NCI-H1092 treated with DMSO at 0.1 percent for 48 hours (cell line): ENCODE data around the gene DDHD1.
A peak's percentile ranks its signal among the peaks of the same experiment; 100 is the strongest.
"Not testable (repeated sequence)": the region's sequence is repeated elsewhere in the genome, so short reads cannot be mapped to it uniquely, and the experiment has no call there.

Experiments
- DNase-seq: peaks from one replicate; lab custom pipeline; 2025; lab: John Stamatoyannopoulos, UW

Gene DDHD1

DNA sequence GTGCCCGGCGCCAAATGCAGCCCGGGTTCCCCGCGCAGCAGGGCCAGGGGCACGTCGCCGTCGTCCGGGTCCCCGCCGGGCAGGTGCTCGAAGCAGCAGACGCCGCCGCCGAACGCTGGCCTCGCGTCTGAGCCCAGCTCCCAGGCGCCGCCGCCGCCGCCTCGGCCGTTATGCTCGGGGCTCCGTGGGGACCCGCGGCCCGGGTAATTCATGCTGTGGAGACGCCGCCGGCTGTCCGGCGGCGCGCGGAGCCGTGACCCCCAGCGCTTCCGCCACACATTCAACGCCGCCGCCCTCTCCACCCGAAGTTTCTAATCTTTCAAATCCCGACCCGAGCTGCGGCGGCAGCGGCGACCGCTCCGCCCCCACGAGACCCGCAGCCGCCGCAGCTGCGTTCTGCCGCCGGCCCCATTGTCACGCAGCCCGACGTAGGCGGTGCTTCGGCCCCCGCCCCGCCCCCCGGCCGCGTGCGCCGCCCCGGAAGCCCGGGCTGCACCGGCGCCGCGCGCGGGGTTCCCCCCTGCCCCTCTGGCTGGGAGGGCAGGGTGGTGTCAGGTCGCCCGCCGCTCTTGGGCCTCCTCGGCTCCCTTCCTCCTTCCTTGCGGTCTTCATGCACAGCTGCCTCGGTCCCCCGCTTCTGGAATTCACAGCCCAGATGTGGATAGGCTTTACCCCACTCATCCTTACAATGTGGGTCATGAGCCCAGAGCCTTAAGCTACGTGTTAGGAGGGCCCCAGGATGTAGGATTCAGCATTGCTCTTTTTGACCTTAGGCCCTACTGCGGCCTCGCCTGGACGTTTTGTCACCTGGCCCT lies at the start of gene DDHD1:
DDHD1 (minus strand) TSS at position 437 of the 815 bp plus-strand sequence; CDS start at position 212, 225 bp downstream.
- peak; percentile 86 for DNase-seq

DNA sequence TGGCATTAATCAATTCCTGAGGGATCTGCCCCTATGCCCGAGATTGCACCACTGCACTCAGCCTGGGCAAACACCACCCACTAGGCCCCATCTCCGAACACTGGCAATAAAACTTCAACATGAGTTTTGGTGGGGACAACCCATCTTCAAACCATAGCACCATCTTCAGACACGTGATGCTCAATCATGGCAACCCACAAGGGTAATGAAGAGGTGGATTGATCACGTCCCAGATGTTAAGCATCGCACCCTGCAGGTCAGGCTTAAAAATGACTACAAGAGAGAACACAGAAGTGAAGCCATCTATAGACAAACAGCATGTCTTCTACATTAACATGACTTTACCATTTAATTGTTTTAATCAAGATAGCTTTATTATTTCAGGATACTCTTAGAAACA lies 42.8 kb upstream of the DDHD1 start:
- no peak for DNase-seq

DNA sequence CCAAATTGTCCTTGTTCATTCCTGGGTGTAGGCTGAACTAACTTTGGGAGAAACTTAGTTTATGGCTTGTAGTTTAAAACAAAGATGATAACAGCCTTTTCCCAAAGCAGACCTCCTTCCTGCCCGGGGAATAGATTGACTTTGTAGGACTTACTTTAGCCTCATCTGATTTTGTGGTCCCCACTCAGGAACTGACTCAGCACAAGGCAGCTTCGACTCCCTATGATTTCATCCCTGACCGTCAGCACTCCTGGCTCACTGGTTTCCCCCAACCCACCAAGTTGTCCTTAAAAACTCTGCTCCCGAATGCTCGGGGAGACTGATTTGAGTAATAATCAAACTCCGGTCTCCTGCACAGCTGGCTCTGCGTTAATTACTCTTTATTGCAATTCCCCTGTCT lies 40.1 kb upstream of the DDHD1 start:
- no peak for DNase-seq

DNA sequence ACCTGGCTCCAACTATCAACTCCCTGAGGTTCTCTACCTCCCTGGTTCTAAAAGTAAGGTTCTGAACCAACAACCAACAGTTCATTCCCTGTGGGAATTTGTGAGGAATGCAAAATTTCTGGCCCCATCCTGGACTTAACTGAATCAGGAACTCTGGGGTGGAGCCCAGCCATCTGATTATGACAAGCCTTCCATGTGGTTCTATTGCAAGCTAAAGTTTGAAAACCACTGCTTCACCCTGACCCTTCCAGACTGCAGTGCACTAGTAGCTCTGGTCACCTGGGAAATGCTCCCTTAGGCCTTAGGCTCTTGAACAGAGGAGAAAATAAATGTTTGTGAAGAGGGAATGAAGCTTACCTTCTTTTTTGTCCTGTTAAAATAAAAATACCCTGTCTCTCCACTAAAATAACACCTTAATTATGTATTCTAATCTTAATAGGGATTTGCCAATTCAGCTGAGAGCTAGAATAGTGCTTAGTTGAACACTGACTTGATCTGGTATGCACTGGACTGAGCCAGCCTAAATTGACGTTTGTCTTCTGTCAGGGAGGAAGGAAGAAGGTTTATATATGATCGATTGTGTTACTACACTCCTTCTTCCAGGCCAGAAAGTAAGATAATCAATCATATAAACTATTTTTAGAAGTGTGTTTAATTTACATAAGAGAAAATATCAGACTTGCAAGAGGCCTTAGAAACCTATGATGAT lies 39.1 kb upstream of the DDHD1 start:
- no peak for DNase-seq

DNA sequence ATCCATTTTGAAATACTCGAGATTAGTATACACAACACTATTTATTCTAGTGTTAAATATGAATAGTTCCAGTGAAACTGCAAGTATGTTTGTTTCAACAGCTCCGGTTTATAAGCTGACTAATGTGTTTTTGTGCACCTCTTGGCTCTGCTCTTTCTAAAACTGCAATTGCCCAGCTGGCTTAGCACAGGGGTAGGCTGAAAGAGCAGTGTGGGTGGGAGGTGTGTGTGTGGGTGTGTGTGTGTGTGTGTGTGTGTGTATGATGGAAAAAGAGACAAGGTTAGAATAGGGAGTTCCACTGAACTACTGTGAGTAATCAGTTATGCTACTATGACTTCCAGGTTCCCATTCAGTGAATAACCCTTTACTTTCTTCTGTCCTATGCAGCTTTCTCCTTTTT lies 37.8 kb upstream of the DDHD1 start:
- no peak for DNase-seq

DNA sequence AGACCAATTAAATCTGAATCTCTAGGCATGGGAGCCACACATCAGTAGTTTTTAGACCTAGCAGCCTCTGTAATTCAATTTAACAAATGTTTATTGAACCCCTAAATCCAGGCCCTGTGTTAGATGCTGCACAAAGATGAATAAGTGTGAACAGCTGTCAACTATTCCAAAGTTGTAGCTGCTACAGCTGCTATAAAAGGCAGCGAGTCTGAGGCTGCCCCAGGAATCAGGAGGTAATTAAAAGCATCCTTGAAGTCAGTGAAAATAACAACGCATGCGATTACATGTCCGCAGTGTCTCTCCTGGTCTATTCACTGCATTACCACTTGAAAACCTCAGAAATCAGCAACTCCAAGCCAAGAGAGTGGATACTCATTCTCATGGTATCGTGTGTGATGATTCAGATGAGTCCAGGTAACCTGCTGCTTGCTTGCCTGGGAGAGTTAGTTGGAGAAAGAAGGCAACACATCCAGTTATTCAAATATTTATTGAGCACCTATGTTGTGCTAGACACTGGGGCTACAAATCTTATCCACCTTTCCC lies 34.9 kb upstream of the DDHD1 start:
- no peak for DNase-seq

DNA sequence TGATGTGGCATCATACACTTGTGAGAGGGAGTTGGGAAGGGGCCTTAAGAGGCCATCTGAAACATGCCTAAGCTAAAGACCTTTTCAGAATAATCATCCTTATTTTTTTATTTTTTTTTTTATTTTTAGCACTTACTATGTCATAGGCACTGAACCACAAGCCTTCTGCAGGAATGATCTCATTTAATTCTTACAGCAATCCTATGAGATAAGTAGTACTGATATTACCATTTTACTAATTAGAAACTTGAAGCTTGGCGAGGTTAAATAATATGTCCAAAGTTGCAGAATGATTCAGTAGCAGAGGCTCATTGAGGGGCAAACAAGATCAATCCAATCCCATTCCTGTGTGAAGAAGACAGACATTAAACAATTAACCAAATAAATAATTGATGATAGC lies 33.4 kb upstream of the DDHD1 start:
- DNase-seq = no peak

DNA sequence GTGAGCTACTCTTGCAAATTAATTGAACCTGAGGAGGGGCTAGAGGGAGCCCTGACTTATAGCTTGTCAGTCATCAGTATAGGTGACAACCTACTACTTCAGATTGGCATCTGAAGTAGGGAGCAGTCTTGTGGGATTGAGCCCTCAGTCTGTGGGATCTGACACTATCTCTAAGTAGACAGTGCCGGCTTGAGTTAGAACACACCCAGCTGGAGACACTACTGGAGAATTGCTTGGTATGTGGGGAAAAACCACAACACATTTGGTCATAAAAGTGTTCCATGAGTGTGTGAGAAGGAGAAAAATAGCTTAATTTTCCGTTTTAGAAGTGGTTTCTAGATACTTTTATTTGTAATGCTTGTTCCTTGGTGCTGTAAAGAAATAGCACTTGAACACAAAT lies 30.5 kb upstream of the DDHD1 start:
- no peak for DNase-seq

DNA sequence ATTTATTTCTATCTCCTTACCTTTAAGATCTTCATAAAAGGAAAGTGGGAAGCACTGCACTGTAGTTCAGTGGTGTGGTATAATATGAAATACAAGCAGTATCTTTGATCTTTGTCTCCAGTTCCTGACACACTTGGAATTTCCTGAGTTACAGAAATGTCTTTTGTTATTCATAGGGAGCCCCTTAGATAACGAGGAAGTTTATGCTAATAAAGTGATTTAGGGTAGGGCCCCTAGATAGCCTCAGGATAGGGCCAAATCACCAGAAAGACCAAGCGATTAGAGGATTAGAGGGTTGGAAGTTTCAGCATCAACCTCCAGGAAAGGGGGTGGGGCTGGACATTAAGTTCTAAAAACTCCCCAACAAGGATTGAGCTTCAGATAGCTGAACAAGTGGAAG lies 29.9 kb upstream of the DDHD1 start:
- no peak for DNase-seq

DNA sequence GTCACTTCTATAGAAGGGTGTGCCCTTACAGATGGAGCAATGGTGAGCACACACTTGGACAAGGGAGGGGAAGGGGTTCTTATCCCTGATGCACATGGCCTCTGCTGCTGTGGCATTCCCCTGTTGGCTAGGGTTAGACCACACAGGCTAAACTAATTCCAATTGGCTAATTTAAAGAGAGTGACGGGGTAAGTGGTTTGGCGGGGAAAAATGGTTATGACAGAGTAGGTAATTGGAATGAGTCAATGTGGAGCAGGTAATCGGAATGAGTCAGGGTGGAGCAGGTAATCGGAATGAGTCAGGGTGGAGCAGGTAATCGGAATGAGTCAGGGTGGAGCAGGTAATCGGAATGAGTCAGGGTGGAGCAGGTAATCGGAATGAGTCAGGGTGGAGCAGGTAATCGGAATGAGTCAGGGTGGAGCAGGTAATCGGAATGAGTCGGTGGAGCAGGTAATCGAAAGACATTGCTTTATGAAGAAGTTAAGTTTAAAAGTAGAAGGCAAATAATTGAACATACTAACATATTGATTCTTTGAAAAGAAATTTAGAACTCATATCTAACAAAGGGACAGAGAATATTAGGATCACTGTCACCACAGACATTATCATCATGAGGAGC lies 28.4 kb upstream of the DDHD1 start:
- not testable (repeated sequence) for DNase-seq

DNA sequence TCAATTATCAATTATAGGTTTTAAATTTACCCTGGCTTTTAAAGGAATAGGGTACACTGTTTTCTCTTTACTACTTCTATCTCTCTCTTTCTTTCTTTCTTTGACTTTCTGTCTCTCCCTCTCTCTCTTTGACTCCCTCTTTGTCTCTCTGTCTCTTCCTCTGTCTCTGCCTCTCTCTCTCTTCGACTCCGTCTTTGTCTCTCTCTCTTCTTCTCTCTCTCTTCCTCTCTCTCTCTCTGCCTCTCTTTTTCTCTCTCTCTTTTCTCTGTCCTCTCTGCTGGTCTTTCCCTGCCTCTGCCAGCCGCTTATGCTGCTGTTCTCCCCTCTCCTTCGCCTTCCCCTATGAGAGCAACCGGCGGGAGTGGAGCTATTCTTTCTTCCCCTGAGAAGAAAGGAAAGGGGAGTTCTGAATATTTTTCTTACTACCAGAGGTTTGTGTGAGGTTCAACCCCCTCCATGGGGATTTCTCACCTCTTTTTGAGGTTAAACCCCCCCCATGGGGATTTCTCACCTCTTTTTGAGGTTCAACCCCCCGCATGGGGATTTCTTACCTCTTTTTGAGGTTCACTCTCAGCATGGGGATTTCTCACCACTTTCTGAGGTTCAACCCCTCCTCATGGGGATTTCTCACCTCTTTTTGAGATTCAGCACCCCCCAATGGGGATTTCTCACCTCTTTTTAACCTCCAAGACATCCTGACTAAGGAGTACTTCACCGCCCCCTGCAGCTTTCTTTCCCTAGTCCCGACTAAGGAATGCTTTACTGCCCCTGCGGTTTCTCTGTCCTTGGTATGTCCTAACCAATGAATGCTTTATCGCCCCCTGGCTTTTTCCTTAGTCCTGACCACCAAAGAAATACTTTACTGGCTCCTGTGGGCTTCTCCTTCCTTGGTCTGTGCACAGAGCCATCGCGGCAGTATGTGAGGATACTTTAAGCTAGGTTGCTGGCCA lies 27.4 kb upstream of the DDHD1 start:
- no peak for DNase-seq

DNA sequence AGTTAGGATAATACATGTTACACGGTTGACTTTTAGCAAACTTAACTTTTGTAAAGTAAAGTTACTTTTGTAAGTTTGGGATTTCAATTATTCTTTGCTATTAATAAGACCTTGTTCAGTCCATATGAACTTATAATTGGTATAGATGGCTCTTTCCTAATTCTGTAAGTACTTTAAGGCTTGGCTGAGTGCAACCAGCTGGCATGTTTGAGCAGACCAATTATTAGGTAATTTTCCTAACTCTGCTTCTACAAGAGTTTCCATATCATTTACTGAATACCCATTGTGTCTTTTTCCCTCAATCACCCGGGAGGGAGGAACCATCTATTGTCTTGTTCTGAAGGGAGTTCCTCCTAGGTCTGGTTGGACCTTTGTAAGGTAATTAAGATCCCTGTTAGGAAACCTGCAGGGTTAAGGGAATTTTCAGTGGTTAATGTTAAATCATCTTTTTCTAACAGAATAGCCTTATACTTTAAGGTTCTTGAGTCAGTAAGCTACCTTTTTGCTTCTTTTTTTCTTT lies 26.4 kb upstream of the DDHD1 start:
- DNase-seq = not testable (repeated sequence)

DNA sequence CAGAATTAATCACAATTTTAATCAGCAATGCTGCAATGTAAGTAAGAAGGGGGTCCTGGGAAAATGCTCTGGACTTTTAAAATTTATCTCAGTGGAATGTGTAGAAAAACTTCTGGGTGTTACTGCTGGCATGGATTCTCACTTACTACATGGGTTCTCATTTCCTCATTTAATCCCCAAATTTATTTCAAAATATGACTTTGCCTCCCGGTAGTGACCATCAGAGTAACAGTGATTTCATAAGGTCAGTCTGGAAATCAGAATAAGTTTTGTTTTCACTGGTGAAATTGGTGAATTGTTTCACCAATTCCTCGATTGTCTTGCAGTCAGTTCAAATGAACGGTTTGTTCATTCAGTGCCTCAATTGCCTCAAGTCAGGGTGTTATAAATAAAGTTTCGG lies 22.3 kb upstream of the DDHD1 start:
- no peak for DNase-seq

DNA sequence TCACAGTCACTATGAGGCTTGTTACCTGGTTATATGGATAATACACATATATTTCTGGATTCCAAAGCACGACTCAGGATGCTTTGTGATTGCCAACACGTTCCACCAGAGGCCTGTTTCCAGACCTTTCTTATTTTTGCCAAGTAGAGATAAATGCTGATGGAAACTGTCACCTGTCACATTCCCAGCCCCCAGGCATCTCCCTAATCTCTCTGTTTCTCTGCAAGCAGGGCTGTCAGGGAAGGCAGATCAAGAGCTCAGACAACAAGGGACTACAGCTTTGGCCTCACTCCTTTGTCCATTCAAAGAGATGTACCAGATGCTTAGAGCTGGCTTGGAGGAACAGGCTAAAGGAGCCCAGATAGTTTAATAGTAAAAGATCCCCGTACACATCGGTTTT lies 21.8 kb upstream of the DDHD1 start:
- no peak for DNase-seq

DNA sequence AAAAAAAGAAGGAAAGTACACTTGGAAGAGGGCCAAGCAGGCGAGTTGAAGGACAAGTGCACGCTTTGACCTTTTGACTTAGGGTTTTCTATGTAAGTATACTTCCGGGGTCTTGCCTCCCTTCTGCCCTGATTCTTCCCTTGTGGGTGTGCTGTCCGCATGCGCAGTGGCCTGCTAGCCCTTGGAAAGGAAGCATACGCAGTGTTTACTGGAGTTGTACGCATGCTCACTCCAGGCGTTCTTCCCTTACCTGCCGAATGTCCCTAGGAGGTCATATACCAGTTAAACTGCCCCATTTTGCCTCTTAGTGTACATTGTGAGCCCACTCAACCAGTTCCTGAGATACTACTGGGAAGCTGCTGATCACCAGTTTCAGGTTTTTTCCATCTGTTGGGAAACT lies 15.7 kb upstream of the DDHD1 start:
- DNase-seq = no peak

DNA sequence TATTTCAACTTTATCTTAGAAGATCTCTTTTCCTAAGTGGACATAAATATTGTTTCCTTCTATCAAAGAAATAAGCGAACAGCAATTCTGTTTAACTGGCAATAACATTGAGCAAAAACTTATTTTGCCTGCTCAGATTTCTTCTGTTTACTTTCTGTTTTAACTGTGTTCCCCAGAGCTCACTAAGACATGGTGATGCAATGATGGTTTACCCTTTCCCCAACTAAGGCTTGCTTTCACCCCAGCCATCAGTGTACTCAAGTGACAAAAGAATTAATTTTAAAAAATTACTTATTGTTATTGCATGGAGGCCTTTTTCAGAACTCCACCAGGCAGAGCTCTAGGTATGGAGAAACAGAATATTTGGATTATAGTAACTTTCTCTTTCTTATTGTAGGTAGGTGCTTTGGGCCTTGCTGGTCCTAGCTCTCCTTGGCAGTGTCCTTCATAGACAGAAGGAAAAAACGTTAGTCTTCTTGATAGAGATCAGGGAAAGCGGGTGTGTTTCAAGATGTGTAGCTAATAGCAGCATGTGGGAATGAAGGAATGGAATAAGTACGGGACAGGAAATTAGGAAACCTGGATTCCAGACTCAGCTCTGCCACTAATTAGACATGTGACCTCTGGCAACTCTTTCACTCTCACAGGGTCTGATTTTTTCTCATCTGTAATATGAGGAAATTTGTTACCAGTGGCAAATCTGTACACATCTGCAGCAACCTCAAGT lies 14.6 kb upstream of the DDHD1 start:
- no peak for DNase-seq

DNA sequence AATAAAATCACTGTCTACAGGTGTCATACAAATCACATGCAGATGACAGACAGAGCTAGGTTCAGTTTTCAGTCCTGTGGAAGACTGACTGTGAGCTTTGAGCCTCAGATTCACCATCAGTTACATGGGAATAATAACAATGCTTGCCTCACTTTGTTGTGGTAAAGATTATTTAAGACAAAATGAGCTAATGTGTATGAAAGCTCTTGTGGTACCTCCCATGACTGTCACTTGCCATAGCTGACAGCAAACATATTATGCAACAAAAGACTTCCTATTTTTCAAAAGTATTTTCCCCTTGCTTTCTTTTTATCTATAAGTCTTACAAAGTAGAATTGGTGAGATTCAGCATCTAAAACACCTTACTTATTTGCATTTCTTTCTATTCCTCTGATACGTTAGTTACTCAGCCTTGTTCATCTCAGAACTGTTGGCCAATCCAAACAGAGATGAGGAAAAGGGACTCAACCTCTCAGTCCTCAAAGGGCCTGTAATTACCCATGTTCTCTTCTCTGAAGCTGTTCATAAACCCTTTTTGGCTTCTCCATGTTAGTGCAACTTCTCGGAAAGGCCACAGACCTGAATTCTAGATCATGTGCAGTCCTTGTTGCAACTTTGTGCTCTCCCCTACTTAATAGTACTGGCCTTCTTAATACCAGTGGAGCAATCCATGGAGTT lies 8.8 kb upstream of the DDHD1 start:
- DNase-seq = no peak

DNA sequence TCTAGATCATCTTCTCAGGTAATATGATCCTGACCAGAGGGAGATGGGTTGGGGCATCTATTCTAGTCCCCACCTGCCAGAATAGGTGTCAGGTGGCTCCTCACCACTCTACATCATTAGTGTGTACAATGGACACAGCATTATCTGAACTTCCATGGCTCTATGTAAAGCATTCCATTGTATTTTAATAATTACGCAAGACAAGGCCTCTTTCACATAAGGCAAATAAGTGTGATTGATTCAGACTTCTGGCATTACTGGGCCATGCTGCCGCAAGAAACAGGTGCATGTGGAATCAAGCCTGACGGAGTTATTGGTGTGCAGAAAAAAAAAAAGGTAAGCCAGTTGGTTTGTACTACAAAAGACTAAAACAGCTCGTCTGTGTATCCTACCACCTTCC lies 3.1 kb upstream of the DDHD1 start:
- DNase-seq = no peak

DNA sequence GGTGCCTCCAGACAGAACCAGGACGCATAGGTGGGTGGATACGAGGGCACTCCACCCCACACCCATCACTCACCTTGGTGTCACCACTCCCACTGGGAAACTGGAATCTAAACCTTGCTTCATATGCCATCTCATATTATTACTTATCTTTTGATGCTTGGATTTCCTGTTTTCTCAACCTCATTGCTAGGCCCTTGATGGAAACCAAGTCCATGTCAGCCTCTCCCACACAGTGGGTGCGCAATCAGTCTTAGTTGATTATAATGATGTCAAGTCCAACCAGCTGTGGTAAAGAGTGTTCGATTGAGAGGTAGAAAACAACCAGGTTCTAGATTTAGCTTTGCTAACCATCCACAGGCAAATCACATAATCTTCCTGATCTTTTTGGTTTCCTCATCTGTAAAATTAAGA lies 584 bp upstream of the DDHD1 start:
- DNase-seq = no peak
